HG03108 (cell line): ENCODE data around the gene VEGFA.

Source experiments
- ATAC-seq: cut with Tn5 transposase; IDR thresholded peaks from one replicate; pipeline ENCODE4 v1.9.1; 2021; ENCODE audit warnings: moderate library complexity; ENCODE audit not compliant: unreplicated experiment

The VEGFA gene

GRCh38 chr6:43738877-43739641 is 31.0 kb upstream of the VEGFA start:
- no peak for ATAC-seq

- ATAC-seq = no peak
Measured at GRCh38 chr6:43739642-43740091, 30.3 kb upstream of the VEGFA start.

- ATAC-seq = no peak
Measured at GRCh38 chr6:43740321-43740960, 29.6 kb upstream of the VEGFA start.

- ATAC-seq = no peak
Measured at GRCh38 chr6:43740961-43741764, 28.8 kb upstream of the VEGFA start.

- ATAC-seq = no peak
Measured at GRCh38 chr6:43741829-43742228, 28.2 kb upstream of the VEGFA start.

- ATAC-seq = no peak
Measured at GRCh38 chr6:43742285-43742684, 27.7 kb upstream of the VEGFA start.

GRCh38 chr6:43742931-43743632 is 26.9 kb upstream of the VEGFA start:
- no peak for ATAC-seq

GRCh38 chr6:43743682-43744381 is 26.2 kb upstream of the VEGFA start:
- no peak for ATAC-seq

GRCh38 chr6:43744491-43744890 is 25.5 kb upstream of the VEGFA start:
- no peak for ATAC-seq

GRCh38 chr6:43744931-43745727 is 24.9 kb upstream of the VEGFA start:
- no peak for ATAC-seq

GRCh38 chr6:43746071-43746470 is 23.9 kb upstream of the VEGFA start:
- ATAC-seq = no peak

- no peak for ATAC-seq
Measured at GRCh38 chr6:43746613-43747102, 23.4 kb upstream of the VEGFA start.

- ATAC-seq = no peak
Measured at GRCh38 chr6:43747784-43748183, 22.2 kb upstream of the VEGFA start.

- ATAC-seq = no peak
Measured at GRCh38 chr6:43748765-43749164, 21.2 kb upstream of the VEGFA start.

GRCh38 chr6:43749461-43749860 is 20.6 kb upstream of the VEGFA start:
- no peak for ATAC-seq

- ATAC-seq = no peak
Measured at GRCh38 chr6:43750622-43751021, 19.4 kb upstream of the VEGFA start.

- ATAC-seq = no peak
Measured at GRCh38 chr6:43753570-43754183, 16.3 kb upstream of the VEGFA start.

- ATAC-seq = no peak
Measured at GRCh38 chr6:43757966-43758616, 11.9 kb upstream of the VEGFA start.
